ENCODE data around the gene CYP17A1.

Gene CYP17A1

GRCh38 chr10:102812231-102812876, 24.9 kb downstream of the CYP17A1 start:
- peak overlapping the region in 15 of 21 experiments; percentile 0 to 94 (median 70) for H3K27ac ChIP-seq
- H3K4me3 ChIP-seq: no peak overlapping the region

GRCh38 chr10:102811346-102811745, 25.9 kb downstream of the CYP17A1 start:
- peak overlapping the region in 10 of 21 experiments; percentile 9 to 94 (median 45) for H3K27ac ChIP-seq
- no peak overlapping the region for H3K4me3 ChIP-seq

- H3K4me3 ChIP-seq: no peak overlapping the region
- peak overlapping the region in 1 of 21 experiments; percentile 54 for H3K27ac ChIP-seq
These were observed 28.8 kb downstream of the CYP17A1 start for GRCh38 chr10:102808380-102808779.

GRCh38 chr10:102804382-102805055, 32.7 kb downstream of the CYP17A1 start:
- Histone ChIP-seq H3K27ac (peak overlapping the region in 6 of 21 experiments; percentile 3 to 92 (median 37)), H3K4me3 (no peak overlapping the region)

- peak overlapping the region in 20 of 21 experiments; percentile 7 to 92 (median 78) for H3K27ac ChIP-seq
- H3K4me3 ChIP-seq: no peak overlapping the region
These were observed 34.2 kb downstream of the CYP17A1 start for GRCh38 chr10:102802920-102803534.

GRCh38 chr10:102801978-102802377, 35.2 kb downstream of the CYP17A1 start:
- Histone ChIP-seq H3K27ac (peak overlapping the region in 20 of 21 experiments; percentile 7 to 92 (median 78)), H3K4me3 (no peak overlapping the region)

- Histone ChIP-seq H3K4me3 (no peak overlapping the region), H3K27ac (peak overlapping the region in 20 of 21 experiments; percentile 37 to 90 (median 65))
These were observed 35.7 kb downstream of the CYP17A1 start for GRCh38 chr10:102801496-102801895.

- peak overlapping the region in 20 of 21 experiments; percentile 37 to 90 (median 65) for H3K27ac ChIP-seq
- no peak overlapping the region for H3K4me3 ChIP-seq
These were observed 36.4 kb downstream of the CYP17A1 start for GRCh38 chr10:102800611-102801335.

GRCh38 chr10:102799691-102800471, 37.3 kb downstream of the CYP17A1 start:
- H3K4me3 ChIP-seq: no peak overlapping the region
- peak overlapping the region in 20 of 21 experiments; percentile 28 to 90 (median 65) for H3K27ac ChIP-seq

GRCh38 chr10:102796407-102797176, 40.6 kb downstream of the CYP17A1 start:
- Histone ChIP-seq H3K4me3 (no peak overlapping the region), H3K27ac (peak overlapping the region in 19 of 21 experiments; percentile 8 to 83 (median 64))

GRCh38 chr10:102795453-102796406, 41.5 kb downstream of the CYP17A1 start:
- H3K27ac ChIP-seq: peak overlapping the region in 18 of 21 experiments; percentile 8 to 83 (median 64)
- no peak overlapping the region for H3K4me3 ChIP-seq

- no peak overlapping the region for H3K4me3 ChIP-seq
- H3K27ac ChIP-seq: peak overlapping the region in 14 of 21 experiments; percentile 14 to 76 (median 36)
These were observed 45.3 kb downstream of the CYP17A1 start for GRCh38 chr10:102791754-102792395.

GRCh38 chr10:102785818-102786217, 51.4 kb downstream of the CYP17A1 start:
- H3K27ac ChIP-seq: peak overlapping the region in 18 of 21 experiments; percentile 3 to 95 (median 62)
- no peak overlapping the region for H3K4me3 ChIP-seq

- H3K4me3 ChIP-seq: no peak overlapping the region
- peak overlapping the region; percentile 31 to 95 (median 81) for H3K27ac ChIP-seq
These were observed 53.6 kb downstream of the CYP17A1 start for GRCh38 chr10:102783568-102783967.

GRCh38 chr10:102782673-102783551, 54.3 kb downstream of the CYP17A1 start:
- Histone ChIP-seq H3K27ac (peak overlapping the region; percentile 31 to 95 (median 81)), H3K4me3 (no peak overlapping the region)

Measured in skin epidermis (tissue), 12 donors.